ENCODE measurements around the gene ULK2. TPM values are rescaled to one million over a fixed set of nuclear protein-coding genes. Genes with fewer than 3 reads are reported as not detected.

ULK2 gene
- total and polyA plus RNA-seq, 2 of the 13 experiments (the other 11 are each of a cell fraction or from before 2014, with no cell fraction given): 0.01 TPM; not detected in 1

DNA sequence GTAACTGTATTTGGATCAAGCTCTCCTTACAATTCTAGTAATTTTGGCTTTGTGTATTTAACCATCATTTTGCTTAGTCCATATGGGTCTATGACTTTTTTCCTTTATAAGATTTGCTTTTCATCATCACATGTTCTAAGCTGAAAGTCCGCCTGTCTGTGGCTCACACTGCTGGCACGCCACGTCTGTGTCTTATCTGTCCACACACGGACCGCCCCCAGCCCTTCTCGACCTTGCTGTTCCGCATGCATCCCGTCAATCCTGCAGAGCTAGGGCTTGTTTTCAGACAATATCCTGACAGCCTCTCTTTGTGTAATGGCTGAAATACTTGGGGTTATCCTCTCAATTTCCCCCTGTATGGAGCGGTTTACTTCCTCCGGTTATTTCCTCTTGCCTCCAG lies 111.2 kb downstream of the ULK2 start:
- peaks cover 24% of the 10 kb centered on the region for H3K4me1 ChIP-seq (ENCODE audit: insufficient read depth, low read length)
- H3K9me3 ChIP-seq (ENCODE audit: low read length): no peaks in the 10 kb centered on the region
- no TSS peak for BruUV-seq (replicated peaks)
- WGBS (ENCODE audit: low lambda C conversion rate): 32% methylated on average over 10 of the region's 10 CpGs
- no peak overlapping the region for H3K4me2 ChIP-seq (ENCODE audit: low read depth, low read length)
- in situ Hi-C loops (cut with HindIII; ENCODE audit: extremely low pct_ligation_motif_present, low pct_unique_long_range_greater_than_20kb) (no loop called here), intact Hi-C loops (cut with micrococcal nuclease; ENCODE audit: unreplicated experiment) (no loop called here)
- no peak overlapping the region for H3K27ac ChIP-seq (ENCODE audit: extremely low read length, insufficient read depth, low read length)
- no peak overlapping the region for H3K4me3 ChIP-seq (replicated peaks in 1 of 3; ENCODE audit: insufficient read depth in 1 of 3, low read depth in 2 of 3, low read length in 3 of 3)
- no peaks in the 10 kb centered on the region for H3K36me3 ChIP-seq (replicated peaks in 1 of 2; ENCODE audit: control insufficient read depth in 1 of 2, insufficient read depth in 2 of 2, low read length in 2 of 2)
- no peaks in the 10 kb centered on the region for H3K79me2 ChIP-seq (ENCODE audit: insufficient read depth, low read length)
- ChIA-PET CTCF (ENCODE audit: low intra/inter-chr PET ratio, low total read pairs) (no interaction called here), POLR2A (no interaction called here)
- H4K20me1 ChIP-seq (ENCODE audit: insufficient read depth, low read length): no peaks in the 10 kb centered on the region
- no peak overlapping the region for H2AFZ ChIP-seq (ENCODE audit: low read length)
- ATAC-seq (no peak; the same call in 2 of the 3 replicates), FAIRE-seq (no peak), DNase-seq (ENCODE audit: low spot score) (no peak)
- H3K9ac ChIP-seq (ENCODE audit: insufficient read depth, low read depth, low read length): no peak overlapping the region
- 0 out of 5 replicates have a peak, but pooled peaks cover 0 to 5% of the 10 kb centered on the region in 2 experiments for H3K27me3 ChIP-seq (ENCODE audit: control insufficient read depth in 1 of 2, insufficient read depth in 2 of 2, low read length in 2 of 2)
- no peak for TF ChIP-seq TCF12 (IDR thresholded peaks at IDR 0.05)
- no peak for TF ChIP-seq TCF12 (CRISPR knock-in tag; IDR thresholded peaks at IDR 0.05)
- TF ChIP-seq KLF11 (CRISPR knock-in tag; IDR thresholded peaks at IDR 0.05): no peak
- TF ChIP-seq POLR2G (IDR thresholded peaks at IDR 0.05; ENCODE audit: low read depth, low read length): no peak
- TF ChIP-seq GZF1 (CRISPR knock-in tag; IDR thresholded peaks at IDR 0.05): no peak
- TF ChIP-seq ZNF615 (CRISPR knock-in tag; IDR thresholded peaks at IDR 0.05; ENCODE audit: borderline replicate concordance): no peak
- TF ChIP-seq, protein P1, sequence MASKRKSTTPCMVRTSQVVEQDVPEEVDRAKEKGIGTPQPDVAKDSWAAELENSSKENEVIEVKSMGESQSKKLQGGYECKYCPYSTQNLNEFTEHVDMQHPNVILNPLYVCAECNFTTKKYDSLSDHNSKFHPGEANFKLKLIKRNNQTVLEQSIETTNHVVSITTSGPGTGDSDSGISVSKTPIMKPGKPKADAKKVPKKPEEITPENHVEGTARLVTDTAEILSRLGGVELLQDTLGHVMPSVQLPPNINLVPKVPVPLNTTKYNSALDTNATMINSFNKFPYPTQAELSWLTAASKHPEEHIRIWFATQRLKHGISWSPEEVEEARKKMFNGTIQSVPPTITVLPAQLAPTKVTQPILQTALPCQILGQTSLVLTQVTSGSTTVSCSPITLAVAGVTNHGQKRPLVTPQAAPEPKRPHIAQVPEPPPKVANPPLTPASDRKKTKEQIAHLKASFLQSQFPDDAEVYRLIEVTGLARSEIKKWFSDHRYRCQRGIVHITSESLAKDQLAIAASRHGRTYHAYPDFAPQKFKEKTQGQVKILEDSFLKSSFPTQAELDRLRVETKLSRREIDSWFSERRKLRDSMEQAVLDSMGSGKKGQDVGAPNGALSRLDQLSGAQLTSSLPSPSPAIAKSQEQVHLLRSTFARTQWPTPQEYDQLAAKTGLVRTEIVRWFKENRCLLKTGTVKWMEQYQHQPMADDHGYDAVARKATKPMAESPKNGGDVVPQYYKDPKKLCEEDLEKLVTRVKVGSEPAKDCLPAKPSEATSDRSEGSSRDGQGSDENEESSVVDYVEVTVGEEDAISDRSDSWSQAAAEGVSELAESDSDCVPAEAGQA (IDR thresholded peaks at IDR 0.05; ENCODE audit: low read depth): no peak
- TF ChIP-seq, protein P1 (CRISPR knock-in tag; IDR thresholded peaks at IDR 0.05; ENCODE audit: borderline replicate concordance): no peak
- TF ChIP-seq KDM6A (CRISPR knock-in tag; IDR thresholded peaks at IDR 0.05; ENCODE audit: low read depth): no peak
- no peak for TF ChIP-seq ZIK1 (CRISPR knock-in tag; IDR thresholded peaks at IDR 0.05; ENCODE audit: borderline replicate concordance, low read depth)
- TF ChIP-seq, protein P2, sequence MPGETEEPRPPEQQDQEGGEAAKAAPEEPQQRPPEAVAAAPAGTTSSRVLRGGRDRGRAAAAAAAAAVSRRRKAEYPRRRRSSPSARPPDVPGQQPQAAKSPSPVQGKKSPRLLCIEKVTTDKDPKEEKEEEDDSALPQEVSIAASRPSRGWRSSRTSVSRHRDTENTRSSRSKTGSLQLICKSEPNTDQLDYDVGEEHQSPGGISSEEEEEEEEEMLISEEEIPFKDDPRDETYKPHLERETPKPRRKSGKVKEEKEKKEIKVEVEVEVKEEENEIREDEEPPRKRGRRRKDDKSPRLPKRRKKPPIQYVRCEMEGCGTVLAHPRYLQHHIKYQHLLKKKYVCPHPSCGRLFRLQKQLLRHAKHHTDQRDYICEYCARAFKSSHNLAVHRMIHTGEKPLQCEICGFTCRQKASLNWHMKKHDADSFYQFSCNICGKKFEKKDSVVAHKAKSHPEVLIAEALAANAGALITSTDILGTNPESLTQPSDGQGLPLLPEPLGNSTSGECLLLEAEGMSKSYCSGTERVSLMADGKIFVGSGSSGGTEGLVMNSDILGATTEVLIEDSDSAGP (CRISPR knock-in tag; IDR thresholded peaks at IDR 0.05; ENCODE audit: borderline replicate concordance): no peak
- no peak for TF ChIP-seq SP1 (IDR thresholded peaks at IDR 0.05)
- TF ChIP-seq SP1 (CRISPR knock-in tag; IDR thresholded peaks at IDR 0.05): no peak
- TF ChIP-seq FOSL1 (CRISPR knock-in tag; IDR thresholded peaks at IDR 0.05; ENCODE audit: borderline replicate concordance): no peak
- TF ChIP-seq, protein P3, sequence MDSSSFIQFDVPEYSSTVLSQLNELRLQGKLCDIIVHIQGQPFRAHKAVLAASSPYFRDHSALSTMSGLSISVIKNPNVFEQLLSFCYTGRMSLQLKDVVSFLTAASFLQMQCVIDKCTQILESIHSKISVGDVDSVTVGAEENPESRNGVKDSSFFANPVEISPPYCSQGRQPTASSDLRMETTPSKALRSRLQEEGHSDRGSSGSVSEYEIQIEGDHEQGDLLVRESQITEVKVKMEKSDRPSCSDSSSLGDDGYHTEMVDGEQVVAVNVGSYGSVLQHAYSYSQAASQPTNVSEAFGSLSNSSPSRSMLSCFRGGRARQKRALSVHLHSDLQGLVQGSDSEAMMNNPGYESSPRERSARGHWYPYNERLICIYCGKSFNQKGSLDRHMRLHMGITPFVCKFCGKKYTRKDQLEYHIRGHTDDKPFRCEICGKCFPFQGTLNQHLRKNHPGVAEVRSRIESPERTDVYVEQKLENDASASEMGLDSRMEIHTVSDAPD (CRISPR knock-in tag; IDR thresholded peaks at IDR 0.05): no peak
- no peak for TF ChIP-seq AGO1 (IDR thresholded peaks at IDR 0.05; ENCODE audit: low read depth, low read length, poor library complexity, severe bottlenecking)

Measured in HepG2 (cell line).